Measurements from ENCODE around the gene PIGZ.

The PIGZ gene

GRCh38 chr3:196927571-196928453 is 40.8 kb downstream of the PIGZ start:
- DNase-seq (ENCODE audit: insufficient read length, low spot score) (no peak), FAIRE-seq (no peak)

GRCh38 chr3:196920733-196921132 is 47.9 kb downstream of the PIGZ start:
- no peak for FAIRE-seq

GRCh38 chr3:196918968-196919367 is 49.7 kb downstream of the PIGZ start:
- DNase-seq (ENCODE audit: insufficient read length, low spot score) (no peak), FAIRE-seq (no peak)

More at GRCh38 chr3:196920733-196921132, 47.9 kb downstream of the PIGZ start:
- no peak for DNase-seq (ENCODE audit: insufficient read length, low spot score)

GRCh38 chr3:196916995-196917394 is 51.6 kb downstream of the PIGZ start:
- DNase-seq (ENCODE audit: insufficient read length, low spot score) (no peak), FAIRE-seq (no peak)

- DNase-seq (ENCODE audit: insufficient read length, low spot score) = no peak
- no peak for FAIRE-seq
Observed at GRCh38 chr3:196916221-196916620, 52.4 kb downstream of the PIGZ start.

GRCh38 chr3:196915375-196915774 is 53.3 kb downstream of the PIGZ start:
- FAIRE-seq = no peak

GRCh38 chr3:196914866-196915265 is 53.8 kb downstream of the PIGZ start:
- FAIRE-seq = no peak

More at GRCh38 chr3:196915375-196915774, 53.3 kb downstream of the PIGZ start:
- no peak for DNase-seq (ENCODE audit: insufficient read length, low spot score)

GRCh38 chr3:196903740-196904139 is 64.9 kb downstream of the PIGZ start:
- FAIRE-seq (no peak), DNase-seq (ENCODE audit: insufficient read length, low spot score) (no peak)

More at GRCh38 chr3:196914866-196915265, 53.8 kb downstream of the PIGZ start:
- no peak for DNase-seq (ENCODE audit: insufficient read length, low spot score)

GRCh38 chr3:196902296-196902695 is 66.3 kb downstream of the PIGZ start:
- DNase-seq (ENCODE audit: insufficient read length, low spot score) (no peak), FAIRE-seq (no peak)

- FAIRE-seq = no peak
- DNase-seq (ENCODE audit: insufficient read length, low spot score) = no peak
Observed at GRCh38 chr3:196901768-196902167, 66.9 kb downstream of the PIGZ start.
